C4-2B (cell line): ENCODE results near the gene CFAP53.

Experiments
- H3K27ac ChIP-seq: fragments of 450-650 bp; 2 replicates; pipeline ENCODE4 v1.5.1; 2017
- CTCF ChIP-seq: fragments of 450-650 bp; conservative IDR thresholded peaks from 2 replicates; pipeline ENCODE4 v1.5.1; 2017; ENCODE audit warnings: mild to moderate bottlenecking
- ZFX ChIP-seq: fragments of 450-650 bp; IDR thresholded peaks from 2 replicates; pipeline ENCODE4 v1.6.1; 2017

The CFAP53 gene

GRCh38 chr18:50286391-50287027 is 20.2 kb upstream of the CFAP53 start:
- TF ChIP-seq ZFX (no peak), CTCF (no peak)
- peak overlapping the region; percentile 76 for H3K27ac ChIP-seq

GRCh38 chr18:50285631-50286321 is 19.5 kb upstream of the CFAP53 start:
- TF ChIP-seq CTCF (no peak), ZFX (no peak)
- H3K27ac ChIP-seq = no peak overlapping the region

- TF ChIP-seq ZFX = no peak
- TF ChIP-seq CTCF = no peak
- H3K27ac ChIP-seq = no peak overlapping the region
Observed at GRCh38 chr18:50285071-50285470, 18.8 kb upstream of the CFAP53 start.

- TF ChIP-seq CTCF = no peak
- TF ChIP-seq ZFX = no peak
- H3K27ac ChIP-seq = no peak overlapping the region
Observed at GRCh38 chr18:50284255-50284885, 18.1 kb upstream of the CFAP53 start.

GRCh38 chr18:50283469-50284209 is 17.3 kb upstream of the CFAP53 start:
- no peak overlapping the region; the same call in 1 of the 2 replicates for H3K27ac ChIP-seq
- TF ChIP-seq CTCF (no peak), ZFX (no peak)

- TF ChIP-seq CTCF = no peak
- TF ChIP-seq ZFX = no peak
- H3K27ac ChIP-seq = peak overlapping the region; percentile 93
Observed at GRCh38 chr18:50282521-50283335, 16.4 kb upstream of the CFAP53 start.
